Naive thymus-derived CD4-positive, alpha-beta T cell (primary cell): ENCODE results near the gene TBC1D1. TPM values are rescaled to one million over a fixed set of nuclear protein-coding genes. Genes with fewer than 3 reads are reported as not detected.

Source experiments
- ATAC-seq: fragments of 150-1000 bp; cut with Tn5 transposase; 2 replicates; pipeline ENCODE4 v1.10.0; 2021; ENCODE audit warnings: mild to moderate bottlenecking, moderate library complexity
- CTCF ChIA-PET: fragments of 350-600 bp; sonication (Branson Sonifier 250); formaldehyde crosslinking; loops from one replicate; lab custom pipeline; 2021; ENCODE audit warnings: antibody characterized with exemption; lab: Charles Lee
- POLR2A ChIA-PET: fragments of 350-600 bp; sonication (Branson Sonifier 250); formaldehyde crosslinking; loops from one replicate; lab custom pipeline; 2021; ENCODE audit warnings: antibody characterized with exemption, inconsistent platforms; lab: Charles Lee
- DNase-seq, 9 donors: peaks; one replicate each; pipeline versions ENCODE4 v3.0.0 to v3.0.0-alpha.2; 2020 to 2022; ENCODE audit warnings: mixed read lengths in 1 of 9
- H3K27ac ChIP-seq: one replicate; pipeline ENCODE4 v1.7.0; 2013; ENCODE audit warnings: mild to moderate bottlenecking, low read depth, low read length, moderate library complexity
- H3K27me3 ChIP-seq, 2 donors: one replicate each; pipeline ENCODE4 v1.7.0; 2013; ENCODE audit warnings: low read length in 2 of 2, mild to moderate bottlenecking in 2 of 2, moderate library complexity in 2 of 2; ENCODE audit not compliant: control insufficient read depth in 2 of 2, insufficient read depth in 2 of 2
- H3K36me3 ChIP-seq, 3 experiments: 1 replicate in 2 of 3; 2 replicates in 1 of 3; pipeline ENCODE4 v1.7.0; 2013; ENCODE audit warnings: low read length in 3 of 3, mild to moderate bottlenecking in 3 of 3, moderate library complexity in 1 of 3; ENCODE audit not compliant: insufficient read depth in 3 of 3, control insufficient read depth in 2 of 3
- H3K4me1 ChIP-seq, 2 donors: one replicate each; pipeline ENCODE4 v1.7.0; 2013; ENCODE audit warnings: low read length in 2 of 2, mild to moderate bottlenecking in 2 of 2, moderate library complexity in 1 of 2; ENCODE audit not compliant: control insufficient read depth in 2 of 2, insufficient read depth in 2 of 2
- H3K4me3 ChIP-seq: 2 replicates; pipeline ENCODE4 v1.7.0; 2013; ENCODE audit warnings: mild to moderate bottlenecking, low read length
- H3K9me3 ChIP-seq, 3 experiments: 1 replicate in 2 of 3; 2 replicates in 1 of 3; pipeline ENCODE4 v1.7.0; 2013; ENCODE audit warnings: low read length in 3 of 3; ENCODE audit not compliant: control insufficient read depth in 2 of 3
- H3K27ac Mint-ChIP-seq, 9 donors: one replicate each; pipeline ENCODE4 v1.8.0; 2020 to 2022; ENCODE audit warnings: mixed read lengths in 9 of 9, mild to moderate bottlenecking in 8 of 9, moderate library complexity in 5 of 9, inconsistent platforms in 2 of 9
- H3K27me3 Mint-ChIP-seq, 5 donors: one replicate each; pipeline ENCODE4 v1.8.0; 2021 to 2022; ENCODE audit warnings: mixed read lengths in 5 of 5, mild to moderate bottlenecking in 1 of 5
- H3K36me3 Mint-ChIP-seq, 5 donors: one replicate each; pipeline ENCODE4 v1.8.0; 2020 to 2022; ENCODE audit warnings: mixed read lengths in 5 of 5, mild to moderate bottlenecking in 3 of 5, inconsistent platforms in 1 of 5
- H3K4me1 Mint-ChIP-seq, 7 donors: one replicate each; pipeline ENCODE4 v1.8.0; 2020 to 2022; ENCODE audit warnings: mixed read lengths in 7 of 7, mild to moderate bottlenecking in 3 of 7, inconsistent platforms in 1 of 7
- H3K4me3 Mint-ChIP-seq, 10 donors: one replicate each; pipeline ENCODE4 v1.8.0; 2020 to 2022; ENCODE audit warnings: mild to moderate bottlenecking in 10 of 10, mixed read lengths in 10 of 10, moderate library complexity in 6 of 10, inconsistent platforms in 2 of 10
- H3K9me3 Mint-ChIP-seq, 11 donors: one replicate each; pipeline ENCODE4 v1.8.0; 2020 to 2022; ENCODE audit warnings: mixed read lengths in 11 of 11, mild to moderate bottlenecking in 4 of 11, inconsistent platforms in 1 of 11, moderate library complexity in 1 of 11
- intact Hi-C, 2 donors: fragments of 100-400 bp; cut with micrococcal nuclease; formaldehyde crosslinking; loops; one replicate each; pipeline ENCODE4 v1.15.1; 2023
- polyA plus RNA-seq, 2 donors: library from polyadenylated mRNA; unstranded; fragments of 300-500 nt; fragmentation: Illumina TruSeq; gene quantifications; one replicate each; pipeline ENCODE4 v1.2.3, GENCODE V29; 2021
- total RNA-seq, 6 experiments: library from RNA in 5 of 6; stranded (reverse) in 5 of 6; gene quantifications; 1 replicate in 5 of 6; 2 replicates in 1 of 6; pipeline ENCODE4 v1.2.3 and lab custom pipeline; 2021 to 2026

Gene TBC1D1
- total and polyA plus RNA-seq, 7 experiments from 2014 or later = 19.4 to 66.8 (median 46.9) TPM

- intact Hi-C loops = loop anchor here (1.0 to 5.0 kb wide), 9 partner anchors 111 to 676 kb away; partner anchors contain the start of gene TLR6 (in 2 of the 2)
- peak overlapping the region in 6 of 9 donors; percentile 2 to 55 (median 22) for H3K27ac Mint-ChIP-seq
- ChIA-PET POLR2A (interaction anchor here (0.6 to 2.3 kb wide), 8 partner anchors 135 to 551 kb away, joined by 3 to 7 read pairs (median 4); no protein-coding TSS in a partner anchor), CTCF (interaction anchor here (0.5 to 7.2 kb wide), 42 partner anchors 13 to 992 kb away, joined by 3 to 130 read pairs (median 4); partner anchors contain the start of gene TLR10)
- H3K4me1 Mint-ChIP-seq = peaks cover 25 to 53% (median 46%) of the 10 kb centered on the region in 7 donors
- no peak overlapping the region for H3K4me3 Mint-ChIP-seq
- H3K4me3 ChIP-seq = no peak overlapping the region
- no peaks in the 10 kb centered on the region for H3K36me3 ChIP-seq
- no peak overlapping the region for H3K27ac ChIP-seq
- no peaks in the 10 kb centered on the region for H3K27me3 ChIP-seq
- peaks cover 0 to 28% (median 0%) of the 10 kb centered on the region in 5 donors for H3K27me3 Mint-ChIP-seq
- peaks cover 0 to 1% (median 0%) of the 10 kb centered on the region in 11 donors for H3K9me3 Mint-ChIP-seq
- H3K4me1 ChIP-seq = peaks cover 17 to 21% of the 10 kb centered on the region in 2 donors
- H3K36me3 Mint-ChIP-seq = no peaks in the 10 kb centered on the region
- DNase-seq (peak; percentile 47 to 79 (median 69)), ATAC-seq (peak; percentile 71)
- no peaks in the 10 kb centered on the region for H3K9me3 ChIP-seq
Measured at GRCh38 chr4:38179690-38180377, 288.9 kb downstream of the TBC1D1 start.

DNA sequence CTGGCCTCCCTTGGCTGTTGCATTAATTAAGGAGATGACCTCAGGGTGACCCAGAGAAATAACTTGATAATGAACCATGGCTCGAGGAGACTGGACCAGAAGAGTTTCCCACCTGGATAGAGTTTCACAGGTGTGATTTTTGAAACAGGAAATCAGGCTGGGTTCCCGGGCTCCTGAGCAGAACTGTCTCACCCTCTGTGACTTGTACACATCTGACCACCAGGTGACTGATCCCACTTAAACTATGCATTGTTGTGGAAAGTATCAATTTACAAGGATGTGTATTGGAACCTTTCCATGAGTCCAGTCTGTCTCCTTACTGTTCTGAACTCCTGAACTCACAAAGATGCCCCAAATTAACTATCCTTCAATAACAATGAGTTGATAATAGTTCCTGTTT, 289.6 kb downstream of the TBC1D1 start:
- DNase-seq = no peak
- H3K27me3 ChIP-seq = no peaks in the 10 kb centered on the region
- H3K9me3 ChIP-seq = no peaks in the 10 kb centered on the region
- ATAC-seq = no peak
- POLR2A ChIA-PET = interaction anchor here (0.6 to 2.3 kb wide), 6 partner anchors 135 to 550 kb away, joined by 3 to 7 read pairs (median 5); no protein-coding TSS in a partner anchor
- peaks cover 0 to 26% (median 0%) of the 10 kb centered on the region in 5 donors for H3K27me3 Mint-ChIP-seq
- H3K9me3 Mint-ChIP-seq = no peaks in the 10 kb centered on the region
- no peak overlapping the region for H3K27ac ChIP-seq
- intact Hi-C loops = no loop called here
- H3K27ac Mint-ChIP-seq = peak overlapping the region in 2 of 9 donors; percentile 4 to 17
- no peak overlapping the region for H3K4me3 ChIP-seq
- H3K36me3 Mint-ChIP-seq = no peaks in the 10 kb centered on the region
- H3K4me3 Mint-ChIP-seq = no peak overlapping the region
- CTCF ChIA-PET = interaction anchor here (0.8 to 7.2 kb wide), 30 partner anchors 12 to 602 kb away, joined by 3 to 130 read pairs (median 5); partner anchors contain the start of gene TLR10
- H3K4me1 Mint-ChIP-seq = peaks cover 25 to 47% (median 41%) of the 10 kb centered on the region in 7 donors
- no peaks in the 10 kb centered on the region for H3K36me3 ChIP-seq
- H3K4me1 ChIP-seq = peaks cover 17 to 21% of the 10 kb centered on the region in 2 donors

- intact Hi-C loops = no loop called here
- H3K4me3 Mint-ChIP-seq = no peak overlapping the region
- POLR2A ChIA-PET = interaction anchor here (0.6 to 1.3 kb wide), 3 partner anchors 496 to 1488 kb away, joined by 3 to 6 read pairs (median 6); no protein-coding TSS in a partner anchor
Measured at GRCh38 chr4:38181286-38181685, 290.4 kb downstream of the TBC1D1 start.

GRCh38 chr4:38182334-38182998, 291.6 kb downstream of the TBC1D1 start:
- Mint-ChIP-seq H3K27ac (no peak overlapping the region), H3K27me3 (peaks cover 0 to 27% (median 0%) of the 10 kb centered on the region in 5 donors), H3K9me3 (no peaks in the 10 kb centered on the region), H3K36me3 (no peaks in the 10 kb centered on the region), H3K4me1 (peaks cover 18 to 33% (median 28%) of the 10 kb centered on the region in 7 donors), H3K4me3 (no peak overlapping the region)
- H3K9me3 ChIP-seq = no peaks in the 10 kb centered on the region
- H3K4me3 ChIP-seq = no peak overlapping the region
- H3K27ac ChIP-seq = no peak overlapping the region
- DNase-seq (no peak), ATAC-seq (no peak)
- POLR2A ChIA-PET = no interaction called here
- intact Hi-C loops = no loop called here
- peaks cover 9 to 12% of the 10 kb centered on the region in 2 donors for H3K4me1 ChIP-seq
- H3K36me3 ChIP-seq = no peaks in the 10 kb centered on the region
- CTCF ChIA-PET = interaction anchor here (0.5 to 7.2 kb wide), 7 partner anchors 128 to 600 kb away, joined by 3 to 130 read pairs (median 7); partner anchors contain the start of gene TLR10
- H3K27me3 ChIP-seq = no peaks in the 10 kb centered on the region

More at GRCh38 chr4:38181286-38181685, 290.4 kb downstream of the TBC1D1 start:
- no peak for ATAC-seq
- no peak overlapping the region for H3K4me3 ChIP-seq
- no peaks in the 10 kb centered on the region for H3K27me3 ChIP-seq
- DNase-seq = no peak
- H3K27ac ChIP-seq = no peak overlapping the region
- CTCF ChIA-PET = interaction anchor here (0.6 to 7.2 kb wide), 10 partner anchors 28 to 601 kb away, joined by 3 to 130 read pairs (median 8); partner anchors contain the start of gene TLR10
- Mint-ChIP-seq H3K9me3 (no peaks in the 10 kb centered on the region), H3K4me1 (peaks cover 25 to 42% (median 37%) of the 10 kb centered on the region in 7 donors), H3K36me3 (no peaks in the 10 kb centered on the region), H3K27ac (peak overlapping the region in 3 of 9 donors; percentile 4 to 19 (median 17)), H3K27me3 (peaks cover 0 to 27% (median 0%) of the 10 kb centered on the region in 5 donors)
- no peaks in the 10 kb centered on the region for H3K36me3 ChIP-seq
- no peaks in the 10 kb centered on the region for H3K9me3 ChIP-seq
- H3K4me1 ChIP-seq = peaks cover 17 to 18% of the 10 kb centered on the region in 2 donors

DNA sequence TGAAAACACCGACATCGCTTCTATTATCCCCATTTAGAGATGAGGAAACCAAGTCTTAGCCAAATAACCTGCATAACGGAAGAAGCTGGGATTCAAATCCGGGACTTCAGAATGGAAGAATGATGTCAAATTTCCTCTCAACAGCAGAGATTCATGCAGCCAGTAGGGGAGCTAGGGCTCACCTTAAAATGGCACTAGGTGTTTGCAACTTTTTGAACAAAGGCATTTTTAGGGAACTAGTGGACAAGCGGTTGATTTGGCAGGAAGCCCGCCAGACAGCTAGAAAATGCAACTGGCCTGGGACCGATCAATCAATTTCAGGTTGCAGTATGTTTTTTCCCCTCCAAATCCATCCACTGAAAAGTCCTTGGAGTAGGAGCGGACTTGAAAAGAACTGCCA, 293.5 kb downstream of the TBC1D1 start:
- peaks cover 0 to 20% (median 0%) of the 10 kb centered on the region in 5 donors for H3K27me3 Mint-ChIP-seq
- ATAC-seq (no peak), DNase-seq (no peak)
- Histone ChIP-seq H3K36me3 (no peaks in the 10 kb centered on the region), H3K27ac (no peak overlapping the region), H3K27me3 (no peaks in the 10 kb centered on the region), H3K9me3 (no peaks in the 10 kb centered on the region), H3K4me3 (no peak overlapping the region), H3K4me1 (no peaks in the 10 kb centered on the region)
- no peaks in the 10 kb centered on the region for H3K36me3 Mint-ChIP-seq
- H3K27ac Mint-ChIP-seq = no peak overlapping the region
- ChIA-PET CTCF (interaction anchor here (0.7 to 1.0 kb wide), 3 partner anchors 9 to 490 kb away, joined by 3 to 5 read pairs (median 3); no protein-coding TSS in a partner anchor), POLR2A (interaction anchor here (0.7 kb wide), 1 partner anchor 590 kb away, joined by 3 read pairs; no protein-coding TSS in a partner anchor)
- H3K4me3 Mint-ChIP-seq = no peak overlapping the region
- H3K9me3 Mint-ChIP-seq = no peaks in the 10 kb centered on the region
- H3K4me1 Mint-ChIP-seq = peaks cover 6 to 16% (median 12%) of the 10 kb centered on the region in 7 donors
- intact Hi-C loops = no loop called here
